ENCODE data around the gene CACNA1F.

CACNA1F gene

GRCh38 chrX:49172280-49172780, 60.8 kb downstream of the CACNA1F start:
- peak; percentile 84 for DNase-seq

DNA sequence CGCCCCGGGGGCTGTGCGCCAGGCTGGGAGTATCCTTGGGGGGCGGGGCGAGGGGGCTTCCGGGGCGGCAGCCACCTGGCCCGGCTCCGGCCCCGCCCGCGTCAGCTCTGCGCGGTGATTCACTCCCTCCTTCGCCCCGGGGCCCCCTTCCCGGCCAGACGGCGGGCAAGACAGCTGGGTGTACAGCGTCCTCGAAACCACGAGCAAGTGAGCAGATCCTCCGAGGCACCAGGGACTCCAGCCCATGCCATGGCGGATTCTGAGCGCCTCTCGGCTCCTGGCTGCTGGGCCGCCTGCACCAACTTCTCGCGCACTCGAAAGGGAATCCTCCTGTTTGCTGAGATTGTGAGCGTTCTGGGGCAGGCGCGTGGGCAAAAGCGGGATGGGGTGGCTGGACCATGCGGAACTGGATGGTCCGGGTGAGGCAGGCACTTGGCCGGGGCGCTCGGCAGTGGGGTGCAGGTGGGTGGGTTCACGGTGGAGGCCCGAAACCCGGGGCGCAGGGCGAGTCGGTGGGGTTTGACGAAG, 61.3 kb downstream of the CACNA1F start, which contains the start of gene PLP2:
PLP2 (plus strand) TSS at position 147 of the 528 bp plus-strand sequence; CDS start at position 250, 103 bp downstream.
- DNase-seq: peak; percentile 85

DNA sequence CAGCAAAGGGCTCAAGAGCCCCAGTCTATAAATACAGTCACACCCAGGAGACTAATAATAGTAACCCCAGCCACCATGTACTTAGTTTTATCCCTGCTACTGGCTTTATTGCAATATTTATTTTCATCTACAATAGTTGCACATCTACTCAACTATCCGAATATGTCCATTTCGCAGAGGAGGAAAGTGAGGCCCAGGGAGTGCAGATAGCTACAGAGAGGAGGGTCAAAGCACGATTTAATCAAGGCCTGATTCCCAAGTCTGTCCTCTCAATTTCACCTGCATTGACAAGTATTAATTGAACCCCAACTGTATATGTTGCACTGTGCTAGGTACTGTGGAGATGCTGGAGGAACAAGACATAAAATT, 65.4 kb downstream of the CACNA1F start:
- no peak for DNase-seq

GRCh38 chrX:49166914-49167739, 66.0 kb downstream of the CACNA1F start:
- peak; percentile 78 for DNase-seq

GRCh38 chrX:49165901-49166881, 66.9 kb downstream of the CACNA1F start:
- DNase-seq: peak; percentile 77

DNA sequence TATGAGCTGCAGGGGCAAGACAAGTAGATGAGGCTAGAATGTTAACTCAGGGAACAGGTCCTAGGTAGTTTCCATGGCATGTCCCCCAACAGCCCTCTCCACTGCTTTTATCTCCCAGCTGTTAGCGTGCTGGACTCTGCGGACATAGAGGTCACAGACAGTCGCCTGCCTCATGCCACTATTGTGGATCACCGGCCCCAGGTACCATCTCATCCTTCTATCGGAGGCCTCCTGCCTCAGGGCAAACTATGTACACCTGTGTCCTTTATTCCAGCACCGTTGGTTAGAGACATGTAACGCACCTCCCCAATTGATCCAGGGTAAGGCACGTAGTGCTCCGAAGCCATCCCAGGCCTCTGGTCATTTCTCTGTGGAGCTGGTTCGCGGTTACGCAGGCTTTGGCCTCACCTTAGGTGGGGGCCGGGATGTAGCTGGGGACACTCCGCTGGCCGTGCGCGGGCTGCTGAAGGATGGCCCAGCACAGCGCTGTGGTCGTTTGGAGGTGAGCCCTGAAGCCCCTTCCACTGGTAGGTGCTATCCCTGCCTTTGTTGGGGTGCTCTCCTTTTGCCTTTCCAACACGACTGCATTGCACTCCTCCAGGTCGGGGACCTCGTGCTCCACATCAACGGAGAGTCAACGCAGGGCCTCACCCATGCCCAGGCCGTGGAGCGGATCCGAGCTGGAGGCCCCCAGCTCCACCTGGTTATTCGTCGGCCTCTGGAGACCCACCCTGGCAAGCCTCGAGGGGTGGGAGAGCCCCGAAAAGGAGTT, 68.4 kb downstream of the CACNA1F start:
- no peak for DNase-seq

GRCh38 chrX:49163555-49164419, 69.4 kb downstream of the CACNA1F start:
- DNase-seq: peak; percentile 83

GRCh38 chrX:49162620-49163019, 70.5 kb downstream of the CACNA1F start, which contains the start of gene MAGIX:
Gene MAGIX, plus strand, starts transcription at chrX:49162758. Its CDS starts 132 bp downstream, at chrX:49162890.
- DNase-seq: no peak

GRCh38 chrX:49161632-49162031, 71.5 kb downstream of the CACNA1F start:
- no peak for DNase-seq

DNA sequence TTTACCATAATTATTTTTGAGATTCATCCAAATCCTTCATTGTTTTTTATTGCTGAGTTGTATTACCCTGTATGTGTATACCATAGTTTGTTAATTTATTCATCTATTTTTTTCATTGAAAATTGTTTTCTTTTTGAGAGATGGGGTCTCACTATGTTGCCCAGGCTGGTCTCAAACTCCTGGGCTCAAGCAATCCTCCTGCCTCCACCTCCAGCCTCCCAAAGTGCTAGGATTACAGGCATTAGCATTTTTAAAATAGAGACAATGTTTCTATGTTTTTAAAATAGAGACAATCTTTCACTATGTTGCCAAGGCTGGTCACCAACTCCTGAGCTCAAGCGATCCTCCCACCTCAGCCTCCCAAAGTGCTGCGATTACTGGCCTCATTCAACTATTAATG, 72.2 kb downstream of the CACNA1F start:
- DNase-seq: no peak

- DNase-seq: no peak
Measured at GRCh38 chrX:49157194-49157593, 75.9 kb downstream of the CACNA1F start.

DNA sequence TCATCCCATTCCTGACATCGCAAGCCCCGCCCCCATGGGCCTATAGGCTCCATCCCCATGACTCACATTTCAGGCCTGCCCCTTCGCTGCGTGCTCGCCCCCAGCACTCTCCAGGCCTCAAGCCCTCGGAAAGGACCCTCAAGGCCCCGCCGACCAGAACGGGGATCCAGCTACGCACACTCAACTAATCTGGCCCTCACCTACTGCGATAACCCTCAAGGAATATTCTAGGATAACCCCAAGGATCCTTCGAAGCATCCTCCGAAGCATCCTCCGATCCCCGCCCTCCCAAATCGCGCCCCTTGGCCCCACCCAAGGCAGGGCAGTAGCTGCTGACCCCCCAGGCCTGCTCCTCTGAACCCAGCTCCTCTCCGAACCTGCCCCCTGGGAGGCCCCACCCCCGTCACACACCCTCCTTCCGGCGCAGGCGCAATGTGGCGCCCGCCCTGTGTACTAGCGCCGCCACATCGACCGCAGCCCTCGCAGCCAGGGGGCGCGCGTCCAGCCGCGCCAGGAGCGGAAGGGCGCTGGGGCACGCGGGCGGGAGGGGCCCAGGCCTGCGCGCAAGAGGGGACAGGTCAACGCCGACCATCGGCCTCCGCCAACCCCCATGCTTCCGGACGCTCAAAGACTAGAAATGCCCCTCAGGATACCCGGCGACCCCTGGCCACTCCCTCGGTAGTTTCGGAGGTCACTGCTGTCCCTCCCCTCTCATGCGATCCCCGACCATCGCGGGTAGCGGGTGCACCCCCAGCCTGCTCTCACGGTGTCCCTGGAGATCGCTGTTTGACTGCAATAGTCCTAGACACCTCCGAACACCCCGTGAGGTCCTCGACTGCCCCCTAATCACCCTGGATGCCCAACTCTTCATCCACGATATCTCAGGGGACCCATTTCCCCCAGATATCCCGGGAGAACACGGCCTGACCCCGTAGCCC, 77.0 kb downstream of the CACNA1F start:
- DNase-seq: peak; percentile 87

- DNase-seq: peak; percentile 58
Measured at GRCh38 chrX:49155243-49155899, 77.8 kb downstream of the CACNA1F start.

Data from stimulated activated CD4-positive, alpha-beta T cell treated with anti-CD3 and anti-CD28 coated beads, Interleukin-15, amount 100 ng/mL, for 24 hours (primary cell).